GM23248 (cell line): Measurements from ENCODE around the gene FHOD1. TPM values are rescaled to one million over a fixed set of nuclear protein-coding genes. Genes with fewer than 3 reads are reported as not detected.
A peak's percentile ranks its signal among the peaks of the same experiment; 100 is the strongest.

Source experiments
- DNase-seq: peaks from one replicate; pipeline ENCODE4 v3.0.0-alpha.2; 2015
- H2AFZ ChIP-seq: fragments of 200-600 bp; sonication (generic); 2 replicates; pipeline ENCODE4 v1.6.1; 2016; ENCODE audit warnings: antibody characterized with exemption
- H3F3A ChIP-seq: fragments of 200-600 bp; sonication (generic); 2 replicates; pipeline ENCODE4 v1.6.1; 2016; ENCODE audit warnings: mild to moderate bottlenecking, antibody characterized with exemption, mixed run types; ENCODE audit not compliant: insufficient read depth
- H3K27ac ChIP-seq: fragments of 200-600 bp; sonication (generic); 2 replicates; pipeline ENCODE4 v1.5.1; 2016; ENCODE audit warnings: mild to moderate bottlenecking
- H3K27me3 ChIP-seq: fragments of 200-600 bp; sonication (generic); replicated peaks from 2 replicates; pipeline ENCODE4 v1.6.1; 2016; ENCODE audit warnings: mild to moderate bottlenecking; ENCODE audit not compliant: insufficient read depth
- H3K36me3 ChIP-seq: fragments of 200-600 bp; sonication (generic); 2 replicates; pipeline ENCODE4 v1.6.1; 2016; ENCODE audit warnings: low read depth, mild to moderate bottlenecking
- H3K4me1 ChIP-seq: fragments of 200-600 bp; sonication (generic); 2 replicates; pipeline ENCODE4 v1.6.1; 2016; ENCODE audit warnings: mild to moderate bottlenecking; ENCODE audit not compliant: insufficient read depth
- H3K4me2 ChIP-seq: fragments of 200-600 bp; sonication (generic); one replicate; pipeline ENCODE4 v1.6.1; 2016; ENCODE audit warnings: mild to moderate bottlenecking; ENCODE audit not compliant: unreplicated experiment
- H3K4me3 ChIP-seq: fragments of 200-600 bp; sonication (generic); 2 replicates; pipeline ENCODE4 v1.5.1; 2016; ENCODE audit warnings: mild to moderate bottlenecking
- H3K79me2 ChIP-seq: fragments of 200-600 bp; sonication (generic); 2 replicates; pipeline ENCODE4 v1.6.1; 2016; ENCODE audit warnings: mild to moderate bottlenecking; ENCODE audit not compliant: insufficient read depth
- H3K9ac ChIP-seq: fragments of 200-600 bp; sonication (generic); 2 replicates; pipeline ENCODE4 v1.6.1; 2016; ENCODE audit warnings: mild to moderate bottlenecking
- H3K9me2 ChIP-seq: fragments of 200-600 bp; sonication (generic); 2 replicates; pipeline ENCODE4 v1.6.1; 2016; ENCODE audit warnings: mixed run types, mild to moderate bottlenecking, moderate library complexity; ENCODE audit not compliant: insufficient read depth
- H3K9me3 ChIP-seq: fragments of 200-600 bp; sonication (generic); one replicate; pipeline ENCODE4 v1.6.1; 2017; ENCODE audit warnings: low read depth
- H4K20me1 ChIP-seq: fragments of 200-600 bp; sonication (generic); 2 replicates; pipeline ENCODE4 v1.6.0; 2016; ENCODE audit not compliant: insufficient read depth
- EZH2 ChIP-seq: fragments of 200-600 bp; sonication (generic); IDR thresholded peaks from 2 replicates; pipeline ENCODE4 v1.6.1; 2018; ENCODE audit warnings: antibody characterized with exemption, mild to moderate bottlenecking; ENCODE audit not compliant: insufficient read depth, poor library complexity, severe bottlenecking
- EZH2phosphoT487 ChIP-seq: fragments of 200-600 bp; sonication (generic); IDR thresholded peaks from 2 replicates; pipeline ENCODE4 v1.6.1; 2018; ENCODE audit warnings: antibody characterized with exemption, moderate library complexity, mild to moderate bottlenecking, low read depth; ENCODE audit not compliant: insufficient read depth
- WGBS, 2 experiments: methylation state at CpG; one replicate each; pipeline ENCODE4 v1.1.6; 2015 to 2017; ENCODE audit warnings: low lambda C conversion rate in 2 of 2, low coverage in 1 of 2; ENCODE audit errors: missing lambda C conversion rate in 2 of 2; 5-methylcytosine and 5-hydroxymethylcytosine counted together
- in situ Hi-C: fragments of 300-500 bp; cut with MboI; formaldehyde crosslinking; loops from 2 replicates; pipeline ENCODE4 v1.15.0; 2020
- polyA plus RNA-seq: library from polyadenylated mRNA; unstranded; fragments of >200 nt; fragmentation: Nextera tagmentation; extraction: Ambion mirVana; gene quantifications from 2 replicates; pipeline ENCODE4 v1.2.1, GENCODE V29; 2016
- total RNA-seq: library from RNA; depleted of rRNA; stranded (reverse); fragments of >200 nt; shearing (Covaris generic); gene quantifications from 2 replicates; pipeline ENCODE4 v1.2.3, GENCODE V29; 2014

FHOD1 gene
- total and polyA plus RNA-seq, 2 experiments from 2014 or later, result 9.3 to 14.9 TPM

DNA sequence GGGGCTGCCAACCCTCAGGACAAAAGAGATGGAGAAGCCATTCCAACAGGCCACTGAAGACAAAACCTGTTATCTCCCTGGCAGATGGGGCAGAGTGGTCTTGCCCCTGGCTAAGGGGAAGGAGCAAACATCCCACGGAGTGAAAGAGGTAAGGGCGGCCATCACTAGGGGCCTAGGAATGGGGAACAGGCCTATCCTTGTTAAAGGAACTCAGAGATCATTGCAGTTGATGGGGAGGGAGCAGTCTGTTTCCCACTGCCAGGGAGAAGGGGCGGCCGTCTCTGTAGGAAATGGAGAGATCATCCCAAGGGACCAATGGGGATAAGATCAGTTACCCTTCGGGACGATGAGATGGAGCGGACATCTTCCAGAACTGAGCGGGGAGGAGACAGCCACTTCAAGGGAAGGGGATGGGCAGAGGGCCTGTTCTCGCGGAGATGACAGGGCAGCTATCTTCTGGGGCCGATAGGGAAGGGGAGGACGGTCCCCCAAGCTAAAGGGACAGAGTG is 20.9 kb downstream of the FHOD1 start:
- TF ChIP-seq EZH2phosphoT487 (no peak), EZH2 (no peak)
- H3K27ac ChIP-seq, result peak overlapping the region; percentile 36
- H3K9ac ChIP-seq, result peak overlapping the region; percentile 99
- H3K36me3 ChIP-seq, result peaks cover 11% of the 10 kb centered on the region; the same call in 1 of the 2 replicates
- H4K20me1 ChIP-seq, result no peaks in the 10 kb centered on the region
- in situ Hi-C loops, result no loop called here
- H3K4me2 ChIP-seq, result peak overlapping the region; percentile 81
- H3K4me3 ChIP-seq, result peak overlapping the region; percentile 100
- no peaks in the 10 kb centered on the region for H3K9me2 ChIP-seq
- H3K79me2 ChIP-seq, result peaks cover 47% of the 10 kb centered on the region
- WGBS, 2 experiments, result 9 to 18% methylated on average over 10 to 12 of the region's 12 CpGs
- no peaks in the 10 kb centered on the region for H3K9me3 ChIP-seq
- H3F3A ChIP-seq, result no peaks in the 10 kb centered on the region
- DNase-seq, result peak; percentile 65
- H3K27me3 ChIP-seq, result no peaks in the 10 kb centered on the region
- H3K4me1 ChIP-seq, result peaks cover 14% of the 10 kb centered on the region
- peak overlapping the region; percentile 84 for H2AFZ ChIP-seq

DNA sequence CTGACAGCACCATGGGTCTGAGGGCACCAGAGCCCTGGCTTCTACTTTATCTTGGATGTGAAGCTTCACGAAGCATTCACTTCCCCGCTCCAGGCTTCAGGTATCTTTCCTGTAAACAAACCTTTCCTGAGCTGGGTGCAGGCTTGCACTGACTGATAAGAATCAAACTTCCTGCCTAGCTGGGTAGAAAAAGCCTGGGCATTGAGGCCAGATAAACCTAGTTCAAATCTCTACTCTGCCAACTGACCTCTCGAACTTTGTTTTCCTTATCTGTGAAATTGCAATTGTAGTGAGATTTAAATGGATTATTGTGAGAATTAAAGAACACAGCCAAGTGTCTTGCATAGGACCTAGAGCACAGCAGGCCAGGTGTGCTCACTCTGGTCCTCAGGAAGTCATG is 23.3 kb downstream of the FHOD1 start:
- Histone ChIP-seq H3K9me3 (no peaks in the 10 kb centered on the region), H3K4me1 (peaks cover 14% of the 10 kb centered on the region), H3K9me2 (no peaks in the 10 kb centered on the region), H3K27me3 (no peaks in the 10 kb centered on the region), H3K27ac (no peak overlapping the region), H3K36me3 (peaks cover 5% of the 10 kb centered on the region; the same call in 1 of the 2 replicates), H2AFZ (no peak overlapping the region), H3K79me2 (peaks cover 36% of the 10 kb centered on the region), H3K4me2 (no peak overlapping the region), H4K20me1 (no peaks in the 10 kb centered on the region), H3K4me3 (no peak overlapping the region), H3F3A (no peaks in the 10 kb centered on the region), H3K9ac (no peak overlapping the region)
- TF ChIP-seq EZH2phosphoT487, result no peak
- no peak for TF ChIP-seq EZH2
- no peak for DNase-seq
- in situ Hi-C loops, result no loop called here
- 30 to 41% methylated on average over 3 of the region's 3 CpGs for WGBS, 2 experiments

DNA sequence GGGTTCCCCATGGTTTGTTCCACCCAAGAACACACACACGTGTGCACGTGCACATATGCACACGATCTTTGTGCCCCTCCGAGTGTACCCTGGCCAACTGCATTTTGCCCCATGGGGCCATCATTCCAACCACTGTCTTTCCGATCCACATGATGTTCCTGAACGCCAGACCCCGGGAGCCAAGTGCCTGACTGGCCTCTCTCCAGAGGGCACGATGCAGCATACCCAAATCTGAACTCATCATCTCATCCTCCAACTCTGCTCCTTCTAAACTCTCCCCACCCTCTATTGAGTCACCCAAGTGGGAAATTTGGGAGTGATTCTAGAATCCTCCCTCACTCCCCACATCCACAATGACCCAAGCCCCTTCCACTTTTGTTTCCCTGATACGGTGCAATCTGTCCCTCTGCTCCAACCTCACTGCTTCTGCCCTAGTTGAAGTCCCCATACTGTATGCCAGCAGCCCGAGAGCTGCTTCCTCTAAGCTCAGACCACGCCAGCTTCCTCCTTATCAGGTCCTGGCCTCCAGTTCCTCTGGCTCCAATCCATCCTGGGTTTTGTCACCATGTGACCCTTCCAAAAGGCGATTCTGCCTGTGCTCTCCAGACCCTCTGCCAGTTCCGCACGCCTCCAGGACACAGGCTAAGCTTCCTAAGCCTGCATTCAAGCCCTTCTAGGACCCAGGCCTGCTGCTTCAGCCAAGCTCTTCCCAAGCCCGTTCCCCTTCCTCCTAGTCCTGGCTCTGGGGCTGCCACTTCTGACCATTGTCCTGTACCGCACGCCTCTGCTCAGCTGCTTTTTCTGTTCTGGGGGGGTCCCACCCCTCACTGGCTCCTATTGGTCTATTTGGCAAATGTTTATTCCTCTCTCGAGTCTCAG is 30.4 kb downstream of the FHOD1 start:
- no peak overlapping the region for H2AFZ ChIP-seq
- H3K9me3 ChIP-seq, result no peaks in the 10 kb centered on the region
- TF ChIP-seq EZH2 (no peak), EZH2phosphoT487 (no peak)
- in situ Hi-C loops, result no loop called here
- no peak overlapping the region for H3K9ac ChIP-seq
- H3K36me3 ChIP-seq, result no peaks in the 10 kb centered on the region
- H3K4me1 ChIP-seq, result no peaks in the 10 kb centered on the region
- no peaks in the 10 kb centered on the region for H3F3A ChIP-seq
- H3K4me2 ChIP-seq, result no peak overlapping the region
- no peak overlapping the region for H3K27ac ChIP-seq
- no peak overlapping the region for H3K4me3 ChIP-seq
- H4K20me1 ChIP-seq, result no peaks in the 10 kb centered on the region
- no peaks in the 10 kb centered on the region for H3K27me3 ChIP-seq
- 86 to 89% methylated on average over 18 of the region's 18 CpGs for WGBS, 2 experiments
- DNase-seq, result peak; percentile 22
- no peaks in the 10 kb centered on the region for H3K79me2 ChIP-seq
- H3K9me2 ChIP-seq, result no peaks in the 10 kb centered on the region

DNA sequence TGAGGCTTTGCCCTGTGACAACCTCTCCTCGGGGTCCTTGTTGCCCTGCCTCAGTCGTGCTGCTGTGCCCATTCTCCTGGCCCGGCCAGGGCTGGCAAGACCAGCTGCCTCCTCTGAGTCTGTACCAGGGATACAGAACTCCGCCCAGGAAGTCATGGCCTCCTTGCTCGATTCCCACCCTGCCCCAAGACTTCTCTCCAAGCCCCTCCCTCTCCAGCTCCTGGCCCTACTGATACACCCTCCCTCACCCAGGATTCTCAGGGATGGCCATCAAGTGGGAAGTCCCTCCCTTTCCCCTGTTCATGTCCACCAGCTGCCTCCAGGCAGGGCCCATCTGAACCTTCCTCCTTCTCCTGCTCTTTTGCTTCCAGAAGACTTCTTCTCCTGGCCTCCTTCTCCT is 31.6 kb downstream of the FHOD1 start:
- H3K9me3 ChIP-seq, result no peaks in the 10 kb centered on the region
- no peaks in the 10 kb centered on the region for H3K9me2 ChIP-seq
- DNase-seq, result no peak
- H3K4me3 ChIP-seq, result no peak overlapping the region
- H3K9ac ChIP-seq, result no peak overlapping the region
- no peak overlapping the region for H3K27ac ChIP-seq
- in situ Hi-C loops, result no loop called here
- no peaks in the 10 kb centered on the region for H3K27me3 ChIP-seq
- no peaks in the 10 kb centered on the region for H3K36me3 ChIP-seq
- no peaks in the 10 kb centered on the region for H3K4me1 ChIP-seq
- H2AFZ ChIP-seq, result no peak overlapping the region
- H3F3A ChIP-seq, result no peaks in the 10 kb centered on the region
- no peaks in the 10 kb centered on the region for H4K20me1 ChIP-seq
- no peak for TF ChIP-seq EZH2
- TF ChIP-seq EZH2phosphoT487, result no peak
- H3K79me2 ChIP-seq, result no peaks in the 10 kb centered on the region
- H3K4me2 ChIP-seq, result no peak overlapping the region
- 69 to 71% methylated on average over 4 to 5 of the region's 5 CpGs for WGBS, 2 experiments
